OCI-LY7 (cell line): ENCODE results near the gene TXNL4B.

ENCODE experiments used
- CTCF ChIP-seq: fragments of 200-600 bp; sonication (generic); conservative IDR thresholded peaks from 2 replicates; pipeline ENCODE4 v1.5.1; 2014; ENCODE audit warnings: mild to moderate bottlenecking, antibody characterized with exemption, low read length, moderate library complexity, mixed read lengths
- EZH2phosphoT487 ChIP-seq: fragments of 200-600 bp; sonication (generic); IDR thresholded peaks from 2 replicates; pipeline ENCODE4 v1.6.1; 2018; ENCODE audit warnings: low read depth, borderline replicate concordance, mild to moderate bottlenecking, mixed run types, antibody characterized with exemption, low read length, moderate library complexity, mixed read lengths

GRCh38 chr16:72083778-72084404 lies 9.5 kb downstream of the TXNL4B start:
- TF ChIP-seq CTCF (no peak), EZH2phosphoT487 (no peak)
